Epithelial cell of esophagus (primary cell): ENCODE results near the gene RAB5B.

Source experiments
- DNase-seq: peaks from one replicate; pipeline ENCODE4 v3.0.0; 2010; ENCODE audit warnings: low read depth
- H3K4me3 ChIP-seq: 2 replicates; pipeline ENCODE4 v1.5.1; 2011; ENCODE audit warnings: mild to moderate bottlenecking, low read length, control low read depth
- CTCF ChIP-seq: IDR thresholded peaks from 2 replicates; pipeline ENCODE4 v1.5.1; 2011; ENCODE audit warnings: low read depth, mild to moderate bottlenecking, low read length, control low read depth, inconsistent platforms; ENCODE audit not compliant: insufficient read depth; ENCODE audit errors: missing control alignments

Gene RAB5B

GRCh38 chr12:55930771-55931316 lies 43.0 kb upstream of the RAB5B start, which contains the start of gene DGKA:
DGKA (plus strand) TSS chr12:55931162; CDS start chr12:55936504, 5,342 bp downstream.
- TF ChIP-seq CTCF = peak; percentile 72
- DNase-seq = peak; percentile 92
- H3K4me3 ChIP-seq = peak within 1 kb of the TSS; percentile 92

GRCh38 chr12:55931317-55931779 lies 42.5 kb upstream of the RAB5B start:
- DNase-seq = no peak
- TF ChIP-seq CTCF = no peak
- peak overlapping the region; percentile 92 for H3K4me3 ChIP-seq

GRCh38 chr12:55931780-55932550 lies 41.9 kb upstream of the RAB5B start:
- DNase-seq = peak; percentile 67
- peak overlapping the region; percentile 92 for H3K4me3 ChIP-seq
- TF ChIP-seq CTCF = no peak

- TF ChIP-seq CTCF = no peak
- DNase-seq = peak; percentile 58
- peak overlapping the region; percentile 92 for H3K4me3 ChIP-seq
Measured at GRCh38 chr12:55932551-55932910, 41.3 kb upstream of the RAB5B start.

- TF ChIP-seq CTCF = no peak
- peak overlapping the region; percentile 92 for H3K4me3 ChIP-seq
- peak; percentile 99 for DNase-seq
Measured at GRCh38 chr12:55933169-55933798, 40.6 kb upstream of the RAB5B start.

- TF ChIP-seq CTCF = no peak
- peak overlapping the region; percentile 92 for H3K4me3 ChIP-seq
- DNase-seq = no peak
Measured at GRCh38 chr12:55933799-55934742, 39.8 kb upstream of the RAB5B start.
